Parathyroid adenoma (tissue), 2 donors: ENCODE results near the gene CRYBA4.

Source experiments
- H2AFZ ChIP-seq: fragments of 300-600 bp; sonication (generic); one replicate; pipeline ENCODE4 v1.7.0; 2017; ENCODE audit warnings: antibody characterized with exemption, mild to moderate bottlenecking
- H3K27ac ChIP-seq: fragments of 300-600 bp; sonication (generic); one replicate; pipeline ENCODE4 v1.7.0; 2017
- H3K27me3 ChIP-seq: fragments of 300-600 bp; sonication (generic); one replicate; pipeline ENCODE4 v1.7.0; 2017; ENCODE audit warnings: low read length; ENCODE audit not compliant: control insufficient read depth, insufficient read depth
- H3K36me3 ChIP-seq: fragments of 300-600 bp; sonication (generic); one replicate; pipeline ENCODE4 v1.7.0; 2017; ENCODE audit warnings: low read length; ENCODE audit not compliant: control insufficient read depth, insufficient read depth
- H3K4me1 ChIP-seq: fragments of 300-600 bp; sonication (generic); one replicate; pipeline ENCODE4 v1.7.0; 2017; ENCODE audit warnings: control low read depth
- H3K4me2 ChIP-seq: fragments of 300-600 bp; sonication (generic); one replicate; pipeline ENCODE4 v1.7.0; 2017; ENCODE audit warnings: low read length
- H3K4me3 ChIP-seq: fragments of 300-600 bp; sonication (generic); one replicate; pipeline ENCODE4 v1.7.0; 2017; ENCODE audit warnings: low read depth, low read length
- H3K79me2 ChIP-seq: fragments of 300-600 bp; sonication (generic); one replicate; pipeline ENCODE4 v1.7.0; 2017; ENCODE audit warnings: control low read depth
- H3K9ac ChIP-seq: fragments of 300-600 bp; sonication (generic); one replicate; pipeline ENCODE4 v1.7.0; 2017; ENCODE audit warnings: mild to moderate bottlenecking
- H3K9me3 ChIP-seq: fragments of 300-600 bp; sonication (generic); one replicate; pipeline ENCODE4 v1.7.0; 2017; ENCODE audit warnings: low read length; ENCODE audit not compliant: control insufficient read depth
- CTCF ChIP-seq: fragments of 300-600 bp; sonication (generic); IDR thresholded peaks from one replicate; pipeline ENCODE4 v1.7.0; 2017; ENCODE audit warnings: antibody characterized with exemption, mild to moderate bottlenecking
- donor health status: primary hyperparathyroidism.

Gene CRYBA4

GRCh38 chr22:26658671-26659478 is 37.1 kb downstream of the CRYBA4 start:
- no peak overlapping the region for H2AFZ ChIP-seq
- H3K79me2 ChIP-seq, result no peaks in the 10 kb centered on the region
- H3K9me3 ChIP-seq, result no peaks in the 10 kb centered on the region
- H3K9ac ChIP-seq, result no peak overlapping the region
- no peak overlapping the region for H3K27ac ChIP-seq
- H3K4me2 ChIP-seq, result peak overlapping the region; percentile 21
- no peak overlapping the region for H3K4me3 ChIP-seq
- no peaks in the 10 kb centered on the region for H3K36me3 ChIP-seq
- no peak for TF ChIP-seq CTCF
- H3K4me1 ChIP-seq, result no peaks in the 10 kb centered on the region
- peaks cover 14% of the 10 kb centered on the region for H3K27me3 ChIP-seq

- no peak for TF ChIP-seq CTCF
- H3K4me3 ChIP-seq, result no peak overlapping the region
- no peaks in the 10 kb centered on the region for H3K4me1 ChIP-seq
- H3K79me2 ChIP-seq, result no peaks in the 10 kb centered on the region
- no peaks in the 10 kb centered on the region for H3K36me3 ChIP-seq
- no peak overlapping the region for H3K27ac ChIP-seq
- peaks cover 14% of the 10 kb centered on the region for H3K27me3 ChIP-seq
- no peak overlapping the region for H3K4me2 ChIP-seq
- H3K9me3 ChIP-seq, result no peaks in the 10 kb centered on the region
- H3K9ac ChIP-seq, result no peak overlapping the region
- H2AFZ ChIP-seq, result no peak overlapping the region
Measured at GRCh38 chr22:26660356-26660755, 38.6 kb downstream of the CRYBA4 start.

- Histone ChIP-seq H3K9ac (no peak overlapping the region), H3K4me3 (no peak overlapping the region)
Measured at GRCh38 chr22:26660961-26661578, 39.3 kb downstream of the CRYBA4 start.

DNA sequence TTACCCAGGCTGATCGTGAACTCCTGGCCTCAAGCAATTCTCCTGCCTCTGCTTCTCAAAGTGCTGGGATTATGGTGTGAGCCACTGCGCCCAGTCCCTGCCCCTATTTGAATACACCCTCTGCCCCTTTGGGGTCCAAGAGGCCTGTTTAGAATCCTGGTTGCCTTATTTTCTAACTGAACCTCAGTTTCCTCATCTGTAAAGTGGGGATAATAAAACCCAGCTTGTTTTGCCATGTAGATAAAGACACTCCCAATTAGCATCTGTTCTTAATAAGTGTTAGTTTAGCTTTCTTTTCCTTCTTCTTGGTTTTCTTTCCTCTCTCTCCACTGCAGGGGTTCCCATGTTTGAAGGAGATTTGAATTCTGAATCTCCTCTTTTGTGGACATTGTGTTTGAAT is 40.4 kb downstream of the CRYBA4 start:
- Histone ChIP-seq H3K9me3 (no peaks in the 10 kb centered on the region), H2AFZ (no peak overlapping the region), H3K79me2 (no peaks in the 10 kb centered on the region), H3K27me3 (peaks cover 11% of the 10 kb centered on the region), H3K4me2 (no peak overlapping the region), H3K9ac (no peak overlapping the region), H3K36me3 (no peaks in the 10 kb centered on the region), H3K4me3 (no peak overlapping the region), H3K27ac (no peak overlapping the region), H3K4me1 (no peaks in the 10 kb centered on the region)
- TF ChIP-seq CTCF, result no peak

More at GRCh38 chr22:26660961-26661578, 39.3 kb downstream of the CRYBA4 start:
- H3K9me3 ChIP-seq, result no peaks in the 10 kb centered on the region
- H2AFZ ChIP-seq, result no peak overlapping the region
- H3K4me2 ChIP-seq, result no peak overlapping the region
- TF ChIP-seq CTCF, result no peak
- no peaks in the 10 kb centered on the region for H3K79me2 ChIP-seq
- no peaks in the 10 kb centered on the region for H3K36me3 ChIP-seq
- no peak overlapping the region for H3K27ac ChIP-seq
- H3K27me3 ChIP-seq, result peaks cover 14% of the 10 kb centered on the region
- H3K4me1 ChIP-seq, result no peaks in the 10 kb centered on the region
